SK-N-SH (cell line): ENCODE measurements around the gene MMD. TPM values are rescaled to one million over a fixed set of nuclear protein-coding genes. Genes with fewer than 3 reads are reported as not detected.

Experiments used
- CTCF ChIA-PET: fragments of 300-600, 350-600 bp; formaldehyde crosslinking; extraction: SDS; loops from one replicate; lab custom pipeline; 2021; lab: Yijun Ruan, JAX
- POLR2A ChIA-PET: fragments of 350-600 bp; sonication (Branson Sonifier 250); formaldehyde crosslinking; extraction: SDS; loops from one replicate; lab custom pipeline; 2020; ENCODE audit warnings: antibody characterized with exemption, inconsistent platforms; lab: Yijun Ruan, JAX
- DNase-seq: peaks from one replicate; pipeline ENCODE4 v3.0.0; 2012
- H2AFZ ChIP-seq: fragments of 200-600 bp; sonication (generic); 2 replicates; pipeline ENCODE4 v1.8.1; 2016; ENCODE audit warnings: antibody characterized with exemption, mild to moderate bottlenecking, low read depth
- H3F3A ChIP-seq: fragments of 200-600 bp; sonication (generic); replicated peaks from 2 replicates; pipeline ENCODE3; 2016; ENCODE audit warnings: antibody characterized with exemption, mild to moderate bottlenecking; ENCODE audit not compliant: insufficient read depth
- H3K27ac ChIP-seq, 2 experiments: fragments of 200-500 bp in 1 of 2; fragments of 200-600 bp in 1 of 2; sonication (Bioruptor generic) in 1 of 2; sonication (generic), shearing (Covaris generic) in 1 of 2; 2 replicates each; pipeline versions ENCODE4 v1.5.1 to v1.6.1; 2014 to 2016; ENCODE audit warnings: low read depth in 2 of 2, inconsistent platforms in 1 of 2, low read length in 1 of 2, mild to moderate bottlenecking in 1 of 2, mixed read lengths in 1 of 2
- H3K27me3 ChIP-seq: fragments of 200-600 bp; sonication (generic), shearing (Covaris generic); 2 replicates; pipeline ENCODE4 v1.6.1; 2016; ENCODE audit warnings: mixed run types; ENCODE audit not compliant: insufficient read depth
- H3K36me3 ChIP-seq, 2 experiments: fragments of 200-500 bp in 1 of 2; fragments of 200-600 bp in 1 of 2; sonication (Bioruptor generic) in 1 of 2; sonication (generic) in 1 of 2; replicated peaks in 1 of 2; 2 replicates each; pipeline versions ENCODE3 to v1.5.1; 2014 to 2016; ENCODE audit warnings: low read length in 1 of 2, mild to moderate bottlenecking in 1 of 2; ENCODE audit not compliant: insufficient read depth in 2 of 2, control insufficient read depth in 1 of 2
- H3K4me1 ChIP-seq, 2 experiments: fragments of 200-500 bp in 1 of 2; fragments of 200-600 bp in 1 of 2; sonication (Bioruptor generic) in 1 of 2; sonication (generic), shearing (Covaris generic) in 1 of 2; 2 replicates each; pipeline versions ENCODE4 v1.5.1 to v1.6.1; 2014 to 2016; ENCODE audit warnings: low read depth in 1 of 2, low read length in 1 of 2, mixed run types in 1 of 2; ENCODE audit not compliant: insufficient read depth in 2 of 2, control insufficient read depth in 1 of 2
- H3K4me2 ChIP-seq: fragments of 200-600 bp; sonication (generic), shearing (Covaris generic); 2 replicates; pipeline ENCODE4 v1.6.1; 2017; ENCODE audit warnings: mixed run types
- H3K4me3 ChIP-seq, 2 experiments: fragments of 200-500 bp in 1 of 2; fragments of 200-600 bp in 1 of 2; sonication (Bioruptor generic) in 1 of 2; sonication (generic), shearing (Covaris generic) in 1 of 2; 2 replicates each; pipeline versions ENCODE4 v1.5.1 to v1.8.1; 2014 to 2016; ENCODE audit warnings: low read depth in 2 of 2, inconsistent platforms in 1 of 2, low read length in 1 of 2, mild to moderate bottlenecking in 1 of 2, mixed read lengths in 1 of 2, moderate library complexity in 1 of 2
- H3K79me2 ChIP-seq: fragments of 200-600 bp; sonication (generic); 2 replicates; pipeline ENCODE4 v1.8.1; 2017; ENCODE audit warnings: mild to moderate bottlenecking; ENCODE audit not compliant: insufficient read depth
- H3K9ac ChIP-seq: fragments of 200-600 bp; sonication (generic); 2 replicates; pipeline ENCODE4 v1.6.1; 2017; ENCODE audit warnings: mixed run types
- H3K9me2 ChIP-seq: fragments of 200-600 bp; sonication (generic); 2 replicates; pipeline ENCODE4 v1.6.1; 2017; ENCODE audit warnings: mixed run types
- H3K9me3 ChIP-seq: fragments of 200-600 bp; sonication (generic); 2 replicates; pipeline ENCODE4 v1.6.1; 2017; ENCODE audit warnings: mixed run types, mild to moderate bottlenecking, moderate library complexity
- H4K20me1 ChIP-seq: fragments of 200-600 bp; sonication (generic); 2 replicates; pipeline ENCODE4 v1.6.1; 2017; ENCODE audit warnings: mild to moderate bottlenecking, mixed run types; ENCODE audit not compliant: insufficient read depth
- CHD2 ChIP-seq: fragments of 150-350 bp; IDR thresholded peaks from 2 replicates; pipeline ENCODE4 v1.6.1; 2018; ENCODE audit warnings: low read length; ENCODE audit not compliant: partially characterized antibody
- ELF1 ChIP-seq: IDR thresholded peaks from 2 replicates; pipeline ENCODE4 v1.4.0; 2012
- EZH2phosphoT487 ChIP-seq: fragments of 200-600 bp; sonication (generic); IDR thresholded peaks from 2 replicates; pipeline ENCODE4 v1.6.1; 2017; ENCODE audit warnings: low read depth, mixed run types, mild to moderate bottlenecking, antibody characterized with exemption, moderate library complexity, borderline replicate concordance
- FOXJ3 ChIP-seq: sonication (generic); formaldehyde crosslinking; IDR thresholded peaks from 2 replicates; pipeline ENCODE4 v1.5.1; 2020; ENCODE audit warnings: mild to moderate bottlenecking, missing genetic modification reagents
- FOXM1 ChIP-seq: IDR thresholded peaks from 2 replicates; pipeline ENCODE4 v1.4.0; 2012; ENCODE audit warnings: low read depth, mild to moderate bottlenecking
- GATA2 ChIP-seq: sonication (generic); formaldehyde crosslinking; IDR thresholded peaks from 2 replicates; pipeline ENCODE4 v1.5.0; 2020; ENCODE audit warnings: mild to moderate bottlenecking, missing genetic modification reagents
- JUND ChIP-seq: IDR thresholded peaks from 2 replicates; pipeline ENCODE4 v1.4.0; 2012
- MXI1 ChIP-seq: IDR thresholded peaks from 2 replicates; pipeline ENCODE4 v1.6.1; 2012; ENCODE audit warnings: mild to moderate bottlenecking, low read depth, low read length, improper control_type of control experiment
- POLR2AphosphoS5 ChIP-seq: IDR thresholded peaks from 2 replicates; pipeline ENCODE4 v1.6.1; 2012; ENCODE audit warnings: low read depth, low read length
- RCOR1 ChIP-seq: fragments of 150-350 bp; IDR thresholded peaks from 2 replicates; pipeline ENCODE4 v1.6.1; 2017; ENCODE audit warnings: antibody characterized with exemption, low read length
- REST ChIP-seq: IDR thresholded peaks from 2 replicates; pipeline ENCODE4 v1.6.1; 2012; ENCODE audit warnings: mild to moderate bottlenecking, low read depth, low read length, moderate library complexity
- RXRA ChIP-seq: IDR thresholded peaks from 2 replicates; pipeline ENCODE4 v1.4.0; 2012; ENCODE audit warnings: low read depth, mild to moderate bottlenecking, borderline replicate concordance
- SIN3A ChIP-seq: IDR thresholded peaks from 2 replicates; pipeline ENCODE4 v1.6.1; 2012; ENCODE audit warnings: low read depth, mild to moderate bottlenecking, low read length, moderate library complexity, borderline replicate concordance
- TEAD4 ChIP-seq: IDR thresholded peaks from 2 replicates; pipeline ENCODE4 v1.4.0; 2012; ENCODE audit warnings: mild to moderate bottlenecking, borderline replicate concordance; ENCODE audit not compliant: insufficient read depth
- USF1 ChIP-seq: IDR thresholded peaks from 2 replicates; pipeline ENCODE4 v1.4.0; 2012; ENCODE audit warnings: low read depth, borderline replicate concordance
- YY1 ChIP-seq: IDR thresholded peaks from 2 replicates; pipeline ENCODE4 v1.4.0; 2012; ENCODE audit warnings: low read depth, mild to moderate bottlenecking
- WGBS: methylation state at CpG from one replicate; pipeline ENCODE4 v1.1.6; 2017; ENCODE audit warnings: low lambda C conversion rate; 5-methylcytosine and 5-hydroxymethylcytosine counted together
- polyA plus RNA-seq, 3 experiments: library from polyadenylated mRNA; depleted of rRNA; stranded (reverse); fragments of >200 nt; gene quantifications; 2 replicates each; pipeline ENCODE4 v1.2.3, GENCODE V29; 2012

MMD gene
- polyA plus RNA-seq, 1 of the 3 experiments (the other 2 are of a cell fraction), result 10.9 TPM

DNA sequence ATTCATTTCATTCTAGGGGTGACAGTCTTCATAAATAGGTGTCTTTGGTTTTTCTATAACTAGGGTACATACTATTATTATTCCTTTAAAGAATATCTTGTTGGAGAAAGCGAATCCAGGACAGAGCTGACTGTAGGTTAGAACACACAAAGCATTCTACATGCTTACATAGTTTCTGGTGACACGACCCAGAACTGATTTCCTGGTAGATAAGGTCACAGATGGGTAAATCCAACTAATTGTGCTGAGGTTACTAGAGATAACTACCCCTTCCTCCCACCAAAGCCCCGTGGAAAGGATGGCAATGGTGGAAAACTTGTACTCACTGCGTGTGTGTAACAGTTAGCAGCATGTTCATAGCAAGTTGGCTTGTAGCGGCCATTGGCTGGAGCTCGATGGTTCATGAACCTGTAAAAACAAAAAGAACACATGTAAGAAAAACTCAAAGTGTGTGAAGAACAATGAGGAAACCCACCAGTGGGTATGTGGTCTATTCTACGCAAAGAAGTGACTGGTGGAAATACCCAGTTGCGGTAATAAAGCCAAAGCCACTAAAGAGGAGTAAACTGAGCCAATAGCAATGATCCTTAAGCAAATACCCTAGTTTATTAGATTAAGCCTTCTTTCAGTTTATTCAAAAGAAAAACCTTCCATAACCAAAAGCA is 7.7 kb downstream of the MMD start:
- Histone ChIP-seq H3K9me3 (no peaks in the 10 kb centered on the region), H3K4me3 (no peak overlapping the region), H3K9ac (no peak overlapping the region), H3F3A (no peaks in the 10 kb centered on the region), H3K4me1 (peaks cover 0 to 18% of the 10 kb centered on the region in 2 experiments; a peak in 2 of 4 replicates), H3K79me2 (peaks cover 14% of the 10 kb centered on the region; the same call in 1 of the 2 replicates), H4K20me1 (no peaks in the 10 kb centered on the region), H3K27me3 (no peaks in the 10 kb centered on the region), H3K36me3 (peaks cover 15 to 29% of the 10 kb centered on the region in 2 experiments), H3K27ac (no peak overlapping the region), H3K9me2 (no peaks in the 10 kb centered on the region), H3K4me2 (no peak overlapping the region), H2AFZ (no peak overlapping the region)
- ChIA-PET POLR2A (no interaction called here), CTCF (interaction anchor here (0.7 to 0.9 kb wide), 2 partner anchors 8 to 29 kb away, joined by 3 read pairs; no protein-coding TSS in a partner anchor)
- WGBS, result 93% methylated on average over 8 of the region's 8 CpGs
- no peak for DNase-seq
- TF ChIP-seq REST (no peak), RXRA (no peak), FOXJ3 (CRISPR knock-in tag) (no peak), RCOR1 (no peak), JUND (no peak), USF1 (no peak), EZH2phosphoT487 (no peak), TEAD4 (no peak)

DNA sequence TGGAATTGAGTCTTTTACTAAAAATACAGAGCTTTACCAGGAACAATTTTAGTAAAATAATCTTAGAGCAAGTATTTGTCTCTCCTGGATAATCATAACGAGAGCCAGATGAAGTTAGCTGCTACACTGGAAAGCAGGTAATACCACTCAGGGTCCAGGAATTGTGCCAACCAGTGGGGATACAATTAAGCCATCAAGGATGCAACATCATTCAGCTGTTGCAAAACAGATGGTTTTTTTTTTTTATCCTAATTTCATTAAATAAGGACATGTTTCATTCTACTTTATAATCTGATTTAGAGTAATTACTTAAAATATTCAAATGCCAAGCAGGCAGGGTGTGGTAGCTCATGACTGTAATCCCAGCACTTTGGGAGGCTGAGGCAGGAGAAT is 10.2 kb downstream of the MMD start:
- H4K20me1 ChIP-seq, result no peaks in the 10 kb centered on the region
- peak overlapping the region; percentile 0 to 96; a peak in 3 of 4 replicates for H3K27ac ChIP-seq
- WGBS, result 32% methylated on average over 1 of the region's 1 CpG
- H3K9ac ChIP-seq, result no peak overlapping the region
- no peaks in the 10 kb centered on the region for H3K9me2 ChIP-seq
- no peaks in the 10 kb centered on the region for H3F3A ChIP-seq
- peak; percentile 74 for DNase-seq
- CTCF ChIA-PET, result interaction anchor here (0.9 to 4.5 kb wide), 13 partner anchors 9 to 419 kb away, joined by 3 to 30 read pairs (median 4); partner anchors contain the start of gene MMD
- no peak overlapping the region for H3K4me3 ChIP-seq
- no peaks in the 10 kb centered on the region for H3K27me3 ChIP-seq
- POLR2A ChIA-PET, result interaction anchor here (0.6 to 1.3 kb wide), 4 partner anchors 8 to 54 kb away, joined by 3 to 7 read pairs (median 4); no protein-coding TSS in a partner anchor
- H3K9me3 ChIP-seq, result no peaks in the 10 kb centered on the region
- H3K4me1 ChIP-seq, result peaks cover 0 to 18% of the 10 kb centered on the region in 2 experiments; a peak in 2 of 4 replicates
- H3K4me2 ChIP-seq, result no peak overlapping the region
- peaks cover 15 to 43% of the 10 kb centered on the region in 2 experiments for H3K36me3 ChIP-seq
- no peak overlapping the region for H2AFZ ChIP-seq
- no peaks in the 10 kb centered on the region; the same call in 1 of the 2 replicates for H3K79me2 ChIP-seq
- no peak; the same call in 1 of the 2 replicates for TF ChIP-seq GATA2
- TF ChIP-seq EZH2phosphoT487, result no peak
- no peak for TF ChIP-seq JUND
- TF ChIP-seq RCOR1, result peak; percentile 82
- no peak for TF ChIP-seq USF1
- no peak for TF ChIP-seq SIN3A
- TF ChIP-seq MXI1, result peak; percentile 26; the same call in 1 of the 2 replicates
- TF ChIP-seq YY1, result no peak
- TF ChIP-seq TEAD4, result no peak
- TF ChIP-seq FOXM1, result no peak
- no peak for TF ChIP-seq REST
- TF ChIP-seq ELF1, result no peak
- peak; percentile 61 for TF ChIP-seq CHD2
- 0 out of 2 replicates have a peak, but pooled peaks have one; percentile 59 for TF ChIP-seq FOXJ3 (CRISPR knock-in tag)
- no peak for TF ChIP-seq POLR2AphosphoS5
